GM20431 (cell line): Measurements from ENCODE around the gene PHLDB3.
"Not testable (repeated sequence)": the region's sequence is repeated elsewhere in the genome, so short reads cannot be mapped to it uniquely, and the experiment has no call there.

Experiments
- in situ Hi-C: fragments of 300-500 bp; cut with MseI, MboI; formaldehyde crosslinking; loops from one replicate; pipeline ENCODE4 v1.15.0; 2020; ENCODE audit warnings: low sequenced_read_pairs; ENCODE audit not compliant: unreplicated experiment

The PHLDB3 gene

GRCh38 chr19:43447655-43448054 lies 56.9 kb downstream of the PHLDB3 start:
- in situ Hi-C loops = loop anchor here (5.0 kb wide), 1 partner anchor 75 kb away; no protein-coding TSS in a partner anchor

GRCh38 chr19:43446746-43447489 lies 57.6 kb downstream of the PHLDB3 start:
- in situ Hi-C loops = loop anchor here (5.0 kb wide), 1 partner anchor 75 kb away; no protein-coding TSS in a partner anchor

GRCh38 chr19:43445426-43445825 lies 59.1 kb downstream of the PHLDB3 start:
- in situ Hi-C loops = loop anchor here (5.0 kb wide), 1 partner anchor 77 kb away; no protein-coding TSS in a partner anchor

- in situ Hi-C loops = loop anchor here (5.0 kb wide), 1 partner anchor 78 kb away; no protein-coding TSS in a partner anchor
These were observed 59.8 kb downstream of the PHLDB3 start for GRCh38 chr19:43444531-43445287.

GRCh38 chr19:43444091-43444490 lies 60.5 kb downstream of the PHLDB3 start:
- in situ Hi-C loops = not testable (repeated sequence)

- in situ Hi-C loops = no loop called here
These were observed 62.8 kb downstream of the PHLDB3 start for GRCh38 chr19:43441716-43442115.

GRCh38 chr19:43439709-43440063 lies 64.9 kb downstream of the PHLDB3 start:
- in situ Hi-C loops = no loop called here

- in situ Hi-C loops = no loop called here
These were observed 65.4 kb downstream of the PHLDB3 start for GRCh38 chr19:43439032-43439708.

- in situ Hi-C loops = no loop called here
These were observed 66.1 kb downstream of the PHLDB3 start for GRCh38 chr19:43438291-43439031.

GRCh38 chr19:43437712-43438111 lies 66.8 kb downstream of the PHLDB3 start:
- in situ Hi-C loops = no loop called here

- in situ Hi-C loops = not testable (repeated sequence)
These were observed 67.3 kb downstream of the PHLDB3 start for GRCh38 chr19:43437284-43437683.

- in situ Hi-C loops = no loop called here
These were observed 68.8 kb downstream of the PHLDB3 start for GRCh38 chr19:43435775-43436174.

- in situ Hi-C loops = no loop called here
These were observed 70.9 kb downstream of the PHLDB3 start for GRCh38 chr19:43433689-43434088.

GRCh38 chr19:43433358-43433673 lies 71.2 kb downstream of the PHLDB3 start:
- in situ Hi-C loops = no loop called here

- in situ Hi-C loops = no loop called here
These were observed 73.6 kb downstream of the PHLDB3 start for GRCh38 chr19:43430976-43431375.

- in situ Hi-C loops = no loop called here
These were observed 74.3 kb downstream of the PHLDB3 start for GRCh38 chr19:43430142-43430710.

- in situ Hi-C loops = no loop called here
These were observed 75.2 kb downstream of the PHLDB3 start for GRCh38 chr19:43429395-43429794.

GRCh38 chr19:43425567-43426392 lies 78.8 kb downstream of the PHLDB3 start:
- in situ Hi-C loops = no loop called here
